HFFc6 (cell line): ENCODE results near the gene CSTB. TPM values are rescaled to one million over a fixed set of nuclear protein-coding genes. Genes with fewer than 3 reads are reported as not detected.

Experiments
- DNase-seq: peaks from one replicate; pipeline ENCODE4 v3.0.0-alpha.2; 2018
- H3K27ac Mint-ChIP-seq: 2 replicates; pipeline ENCODE4 v1.8.0; 2020; ENCODE audit warnings: mild to moderate bottlenecking, mixed read lengths
- H3K27me3 Mint-ChIP-seq: 2 replicates; pipeline ENCODE4 v1.8.0; 2021; ENCODE audit warnings: mild to moderate bottlenecking, moderate library complexity, mixed read lengths; ENCODE audit not compliant: insufficient read depth
- H3K36me3 Mint-ChIP-seq: 2 replicates; pipeline ENCODE4 v1.8.0; 2021; ENCODE audit warnings: low read depth, mixed read lengths
- H3K4me1 Mint-ChIP-seq: 2 replicates; pipeline ENCODE4 v1.8.0; 2020; ENCODE audit warnings: low read depth, mixed read lengths
- H3K4me3 Mint-ChIP-seq: 2 replicates; pipeline ENCODE4 v1.8.0; 2020; ENCODE audit warnings: mild to moderate bottlenecking, moderate library complexity, mixed read lengths
- H3K9me3 Mint-ChIP-seq: 2 replicates; pipeline ENCODE4 v1.8.0; 2020; ENCODE audit warnings: mild to moderate bottlenecking, mixed read lengths
- total RNA-seq, 6 experiments: library from RNA; stranded (reverse); fragmentation: NEBNext Ultra II Directional; extraction: Animal tissue kit (Norgen Biotek cat#: 25700); gene quantifications; 2 replicates in 1 of 6; 3 replicates in 5 of 6; pipeline ENCODE4 v1.2.3, GENCODE V29; 2021
- TF ChIP-seq, protein P1 (sequence below): fragments of 200-600 bp; sonication (generic); IDR thresholded peaks from 2 replicates; pipeline ENCODE4 v1.5.0; 2021; ENCODE audit warnings: antibody characterized with exemption, mild to moderate bottlenecking

CSTB gene
- total RNA-seq, 6 experiments from 2014 or later = 56.7 to 71.4 (median 66.9) TPM

DNA sequence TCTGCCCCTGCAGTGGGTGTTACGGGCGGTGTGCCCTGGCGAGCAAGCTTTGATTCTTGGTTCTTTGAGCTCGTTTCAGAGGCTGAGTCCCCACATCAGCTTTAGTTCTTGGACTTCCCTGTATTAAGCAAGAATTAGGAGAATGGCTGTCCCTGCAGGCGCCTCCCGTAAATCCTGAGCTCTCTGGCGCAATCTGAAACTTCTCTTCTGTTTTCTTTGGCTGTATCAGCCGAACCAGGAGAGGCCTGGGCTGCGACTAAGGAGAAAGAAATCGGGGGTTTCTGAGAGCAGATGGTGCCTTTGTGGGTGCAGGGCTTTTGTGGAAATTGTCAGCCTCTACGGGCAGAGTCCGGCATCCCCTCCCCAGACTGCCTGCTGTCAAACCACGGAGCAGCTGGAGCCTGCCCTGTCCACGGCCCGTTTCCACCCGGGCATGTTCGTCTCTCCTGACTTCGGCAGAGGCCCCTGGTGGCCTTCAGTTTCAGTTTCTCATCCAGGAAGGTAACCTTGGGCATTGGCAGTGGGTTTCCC is 17.9 kb downstream of the CSTB start:
- DNase-seq = no peak
- Mint-ChIP-seq H3K4me3 (no peak overlapping the region), H3K36me3 (peaks cover 22% of the 10 kb centered on the region), H3K9me3 (no peaks in the 10 kb centered on the region), H3K27ac (no peak overlapping the region), H3K4me1 (no peaks in the 10 kb centered on the region), H3K27me3 (no peaks in the 10 kb centered on the region; the same call in 1 of the 2 replicates)
- TF ChIP-seq, protein P1, sequence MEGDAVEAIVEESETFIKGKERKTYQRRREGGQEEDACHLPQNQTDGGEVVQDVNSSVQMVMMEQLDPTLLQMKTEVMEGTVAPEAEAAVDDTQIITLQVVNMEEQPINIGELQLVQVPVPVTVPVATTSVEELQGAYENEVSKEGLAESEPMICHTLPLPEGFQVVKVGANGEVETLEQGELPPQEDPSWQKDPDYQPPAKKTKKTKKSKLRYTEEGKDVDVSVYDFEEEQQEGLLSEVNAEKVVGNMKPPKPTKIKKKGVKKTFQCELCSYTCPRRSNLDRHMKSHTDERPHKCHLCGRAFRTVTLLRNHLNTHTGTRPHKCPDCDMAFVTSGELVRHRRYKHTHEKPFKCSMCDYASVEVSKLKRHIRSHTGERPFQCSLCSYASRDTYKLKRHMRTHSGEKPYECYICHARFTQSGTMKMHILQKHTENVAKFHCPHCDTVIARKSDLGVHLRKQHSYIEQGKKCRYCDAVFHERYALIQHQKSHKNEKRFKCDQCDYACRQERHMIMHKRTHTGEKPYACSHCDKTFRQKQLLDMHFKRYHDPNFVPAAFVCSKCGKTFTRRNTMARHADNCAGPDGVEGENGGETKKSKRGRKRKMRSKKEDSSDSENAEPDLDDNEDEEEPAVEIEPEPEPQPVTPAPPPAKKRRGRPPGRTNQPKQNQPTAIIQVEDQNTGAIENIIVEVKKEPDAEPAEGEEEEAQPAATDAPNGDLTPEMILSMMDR = no peak

DNA sequence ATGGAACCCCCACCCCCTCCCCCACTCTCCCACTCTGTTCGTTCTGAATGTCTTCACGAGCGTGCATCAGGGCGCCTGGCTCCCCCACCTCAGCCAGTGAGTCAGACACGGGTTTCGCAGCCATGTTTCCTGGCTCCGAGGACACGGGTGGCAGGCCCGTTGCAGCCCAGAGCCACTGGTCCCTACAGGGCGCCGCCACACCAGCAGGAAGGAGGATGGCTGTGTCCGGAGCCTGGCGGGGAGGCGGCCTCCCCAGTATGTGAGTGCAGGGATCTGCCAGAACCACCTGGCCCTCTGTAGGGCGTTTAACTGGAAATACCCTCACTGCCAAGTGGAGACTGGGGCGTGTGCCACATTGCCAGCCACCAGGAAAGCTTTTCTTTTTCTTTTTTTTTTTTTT is 18.5 kb downstream of the CSTB start:
- no peak for DNase-seq
- Mint-ChIP-seq H3K4me3 (no peak overlapping the region), H3K4me1 (no peaks in the 10 kb centered on the region), H3K9me3 (no peaks in the 10 kb centered on the region), H3K36me3 (peaks cover 24% of the 10 kb centered on the region), H3K27ac (no peak overlapping the region), H3K27me3 (no peaks in the 10 kb centered on the region; the same call in 1 of the 2 replicates)
- TF ChIP-seq, protein P1 = no peak

DNA sequence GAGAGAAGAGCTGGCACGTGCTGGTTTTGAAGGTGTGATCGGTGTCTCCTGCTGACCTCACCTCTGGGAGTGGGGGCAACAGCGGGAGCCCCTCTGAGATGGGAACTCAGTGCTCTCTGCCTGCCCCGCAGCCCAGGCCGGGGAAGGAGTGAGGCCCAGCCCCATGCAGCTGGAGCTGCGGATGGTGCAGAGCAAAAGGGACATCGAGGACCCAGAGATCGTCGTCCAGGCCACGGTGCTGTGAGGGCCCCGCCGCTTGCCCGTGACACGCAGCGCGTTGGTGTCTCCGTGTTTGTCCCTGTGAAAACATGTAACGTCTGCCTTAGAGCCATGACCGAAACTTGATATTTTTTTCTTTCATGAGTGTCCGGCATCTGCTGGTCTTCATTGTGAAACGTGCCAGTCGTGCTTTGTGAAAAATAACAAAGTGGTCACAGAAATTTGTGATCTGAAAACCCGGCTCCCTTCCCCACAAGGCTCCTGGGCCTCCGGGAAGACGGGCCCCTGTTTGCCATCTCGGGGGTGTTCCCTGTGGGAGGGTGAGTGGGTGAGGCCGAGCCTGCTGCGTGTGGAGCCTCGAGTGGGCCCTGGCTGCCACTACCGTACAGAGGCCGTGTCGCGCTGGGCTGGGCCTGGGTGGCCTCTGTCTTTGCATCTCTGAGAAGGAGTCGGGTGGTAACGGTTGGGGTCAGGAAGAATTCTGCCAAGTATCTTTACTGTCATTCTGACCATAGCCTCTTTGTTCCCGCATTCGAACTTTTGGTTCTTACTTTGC is 20.1 kb downstream of the CSTB start:
- Mint-ChIP-seq H3K27ac (no peak overlapping the region), H3K4me3 (no peak overlapping the region), H3K36me3 (peaks cover 22% of the 10 kb centered on the region)

DNA sequence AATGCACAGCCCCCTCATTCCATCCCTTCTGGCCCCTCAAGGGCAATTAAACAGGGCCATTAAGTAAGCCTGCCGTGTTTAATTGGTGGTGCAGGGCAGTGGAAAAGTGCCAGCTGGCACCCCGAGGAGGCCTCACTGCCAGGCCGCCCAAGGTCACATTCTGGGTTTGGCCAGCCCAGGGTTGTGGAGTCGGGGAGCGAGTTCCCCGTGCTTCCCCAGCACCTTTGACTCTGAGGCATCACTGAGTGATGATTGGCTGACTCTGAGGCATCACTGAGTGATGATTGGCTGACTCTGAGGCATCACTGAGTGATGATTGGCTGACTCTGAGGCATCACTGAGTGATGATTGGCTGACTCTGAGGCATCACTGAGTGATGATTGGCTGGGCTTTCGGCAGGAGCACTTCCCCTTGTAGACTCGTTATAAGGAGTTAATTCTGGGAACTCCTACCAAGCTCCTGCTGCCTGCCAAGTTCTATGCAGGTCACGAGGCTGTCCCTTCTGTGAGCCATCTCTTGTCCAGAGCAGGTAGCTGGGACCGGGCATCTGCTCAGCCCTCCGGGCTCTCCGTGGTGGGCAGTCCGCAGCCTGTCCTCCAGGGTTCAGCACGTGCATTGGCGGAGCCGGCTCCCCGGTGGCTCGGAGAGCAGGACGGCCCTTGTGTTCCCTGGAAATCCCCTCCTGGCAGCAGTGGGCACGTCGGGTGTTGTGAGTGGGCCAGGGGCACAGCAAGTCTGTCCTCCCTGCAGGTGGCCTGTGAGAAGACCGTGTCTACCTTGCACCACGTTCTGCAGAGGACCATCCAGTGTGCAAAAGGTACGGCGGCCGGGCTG is 20.9 kb downstream of the CSTB start:
- TF ChIP-seq, protein P1 = no peak
- peaks cover 26% of the 10 kb centered on the region for H3K36me3 Mint-ChIP-seq
- H3K27me3 Mint-ChIP-seq = no peaks in the 10 kb centered on the region; the same call in none of the 2 replicates
- no peak overlapping the region for H3K4me3 Mint-ChIP-seq
- no peaks in the 10 kb centered on the region for H3K9me3 Mint-ChIP-seq
- H3K27ac Mint-ChIP-seq = no peak overlapping the region
- H3K4me1 Mint-ChIP-seq = no peaks in the 10 kb centered on the region
- no peak for DNase-seq

More for the DNA sequence above, 20.1 kb downstream of the CSTB start:
- no peak for DNase-seq
- TF ChIP-seq, protein P1 = no peak
- no peaks in the 10 kb centered on the region for H3K4me1 Mint-ChIP-seq
- no peaks in the 10 kb centered on the region for H3K9me3 Mint-ChIP-seq
- H3K27me3 Mint-ChIP-seq = no peaks in the 10 kb centered on the region; the same call in 1 of the 2 replicates

DNA sequence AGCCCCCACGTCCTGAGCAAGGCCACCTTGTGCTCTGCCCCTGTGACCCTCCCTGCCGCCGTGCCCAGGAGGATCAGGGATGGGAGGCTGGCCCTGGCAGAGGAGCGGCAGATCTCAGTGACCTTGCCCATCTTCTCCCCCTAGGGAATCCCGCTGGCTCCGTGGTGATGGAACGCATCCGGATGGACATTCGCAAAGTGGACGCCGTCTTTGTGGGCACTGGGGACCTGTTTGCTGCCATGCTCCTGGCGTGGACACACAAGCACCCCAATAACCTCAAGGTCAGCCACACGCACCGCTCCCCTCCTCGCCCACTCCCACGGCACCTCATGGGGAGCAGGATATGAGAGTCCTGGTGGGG is 22.7 kb downstream of the CSTB start:
- Mint-ChIP-seq H3K9me3 (no peaks in the 10 kb centered on the region), H3K4me3 (no peak overlapping the region), H3K36me3 (peaks cover 27% of the 10 kb centered on the region), H3K4me1 (no peaks in the 10 kb centered on the region), H3K27me3 (no peaks in the 10 kb centered on the region; the same call in none of the 2 replicates), H3K27ac (no peak overlapping the region)
- DNase-seq = no peak
- TF ChIP-seq, protein P1 = no peak
